ENCODE data around the gene DDI2. TPM values are rescaled to one million over a fixed set of nuclear protein-coding genes. Genes with fewer than 3 reads are reported as not detected.

DDI2 gene
- total RNA-seq, 1 donor from 2014 or later = 26.1 TPM

DNA sequence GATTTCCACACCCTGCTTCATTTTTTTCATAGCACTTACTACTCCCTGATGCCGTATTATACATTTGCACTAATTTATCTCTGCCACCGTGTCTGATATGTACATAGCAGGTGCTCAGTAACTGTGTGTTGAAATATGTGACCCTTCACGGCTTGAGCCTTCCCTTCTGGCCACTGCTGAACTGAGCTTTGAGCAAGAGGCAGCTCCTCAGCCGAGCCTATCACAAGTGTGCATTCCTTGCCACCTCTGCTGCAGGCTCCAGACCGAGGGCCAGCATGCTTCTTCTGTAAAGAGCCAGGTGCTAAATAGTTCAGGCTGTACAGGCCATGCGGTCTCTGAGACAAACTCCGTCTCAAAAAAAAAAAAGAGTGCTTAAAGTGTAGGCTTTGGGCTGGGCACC, 89.5 kb downstream of the DDI2 start:
- Histone ChIP-seq H2AFZ (ENCODE audit: low read depth, low read length) (no peak overlapping the region), H3K9ac (ENCODE audit: low read length) (no peak overlapping the region), H3K9me3 (ENCODE audit: insufficient read depth, low read depth, low read length) (no peaks in the 10 kb centered on the region), H3K4me3 (ENCODE audit: insufficient read depth, low read depth, low read length) (no peak overlapping the region), H3K4me2 (ENCODE audit: low read length) (no peak overlapping the region), H4K20me1 (ENCODE audit: insufficient read depth, low read length) (peaks cover 60% of the 10 kb centered on the region), H3K79me2 (ENCODE audit: insufficient read depth, low read length) (peaks cover 65% of the 10 kb centered on the region), H3K4me1 (ENCODE audit: insufficient read depth, low read length) (peaks cover 20% of the 10 kb centered on the region), H3K27me3 (ENCODE audit: insufficient read depth, low read length) (no peaks in the 10 kb centered on the region), H3K36me3 (ENCODE audit: insufficient read depth, low read length) (peaks cover 2% of the 10 kb centered on the region), H3K27ac (ENCODE audit: low read depth, low read length) (no peak overlapping the region)
- no peak for FAIRE-seq
- Mint-ChIP-seq H3K4me1 (ENCODE audit: low read depth, unreplicated experiment) (peaks cover 21% of the 10 kb centered on the region), H3K4me3 (ENCODE audit: unreplicated experiment) (no peak overlapping the region), H3K9me3 (ENCODE audit: unreplicated experiment) (no peaks in the 10 kb centered on the region), H3K27me3 (ENCODE audit: low read depth, unreplicated experiment) (no peaks in the 10 kb centered on the region), H3K27ac (ENCODE audit: unreplicated experiment) (no peak overlapping the region), H3K36me3 (ENCODE audit: low read depth, unreplicated experiment) (peaks cover 4% of the 10 kb centered on the region)
- TF ChIP-seq, protein P1, sequence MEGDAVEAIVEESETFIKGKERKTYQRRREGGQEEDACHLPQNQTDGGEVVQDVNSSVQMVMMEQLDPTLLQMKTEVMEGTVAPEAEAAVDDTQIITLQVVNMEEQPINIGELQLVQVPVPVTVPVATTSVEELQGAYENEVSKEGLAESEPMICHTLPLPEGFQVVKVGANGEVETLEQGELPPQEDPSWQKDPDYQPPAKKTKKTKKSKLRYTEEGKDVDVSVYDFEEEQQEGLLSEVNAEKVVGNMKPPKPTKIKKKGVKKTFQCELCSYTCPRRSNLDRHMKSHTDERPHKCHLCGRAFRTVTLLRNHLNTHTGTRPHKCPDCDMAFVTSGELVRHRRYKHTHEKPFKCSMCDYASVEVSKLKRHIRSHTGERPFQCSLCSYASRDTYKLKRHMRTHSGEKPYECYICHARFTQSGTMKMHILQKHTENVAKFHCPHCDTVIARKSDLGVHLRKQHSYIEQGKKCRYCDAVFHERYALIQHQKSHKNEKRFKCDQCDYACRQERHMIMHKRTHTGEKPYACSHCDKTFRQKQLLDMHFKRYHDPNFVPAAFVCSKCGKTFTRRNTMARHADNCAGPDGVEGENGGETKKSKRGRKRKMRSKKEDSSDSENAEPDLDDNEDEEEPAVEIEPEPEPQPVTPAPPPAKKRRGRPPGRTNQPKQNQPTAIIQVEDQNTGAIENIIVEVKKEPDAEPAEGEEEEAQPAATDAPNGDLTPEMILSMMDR (IDR thresholded peaks at IDR 0.05; ENCODE audit: insufficient read depth, low read depth, low read length) = no peak
- no peak for TF ChIP-seq EZH2 (IDR thresholded peaks at IDR 0.05; ENCODE audit: insufficient read depth, low read length)
- no peak for DNase-seq (ENCODE audit: low read depth)

DNA sequence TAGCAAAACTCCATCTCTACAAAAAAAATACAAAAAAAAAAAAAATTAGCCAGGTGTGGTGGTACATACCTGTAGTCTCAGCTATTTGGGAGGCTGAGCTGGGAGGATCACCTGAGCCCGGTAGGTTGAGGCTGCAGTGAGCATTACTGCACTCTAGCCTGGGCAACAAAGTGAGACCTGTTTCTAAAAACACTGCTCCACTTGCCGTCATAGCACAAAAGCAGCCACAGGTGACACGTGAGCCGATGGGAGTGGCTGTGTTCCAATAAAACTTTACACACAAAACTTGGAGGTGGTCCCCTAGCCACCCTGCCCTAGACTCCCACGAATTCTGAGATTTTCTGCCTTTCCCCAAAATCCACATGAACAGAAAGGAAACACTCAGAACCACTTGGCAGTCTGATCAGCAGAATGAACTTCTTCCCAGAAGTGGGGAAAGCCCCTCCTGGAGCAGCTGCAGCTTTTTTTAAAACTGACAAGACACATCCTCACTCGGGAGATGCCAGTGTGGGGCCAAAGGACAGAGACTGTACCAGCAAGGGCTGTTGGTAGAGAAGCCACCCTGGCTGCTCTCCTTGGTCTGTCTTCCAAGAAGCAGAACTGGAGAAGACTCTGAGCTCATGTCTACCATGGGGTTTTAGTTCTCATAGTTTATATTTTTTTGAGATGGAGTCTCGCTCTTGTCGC, 90.1 kb downstream of the DDI2 start:
- no peaks in the 10 kb centered on the region for H3K27me3 ChIP-seq (ENCODE audit: insufficient read depth, low read length)
- H3K4me3 ChIP-seq (ENCODE audit: insufficient read depth, low read depth, low read length) = no peak overlapping the region
- H3K27me3 Mint-ChIP-seq (ENCODE audit: low read depth, unreplicated experiment) = no peaks in the 10 kb centered on the region
- H3K4me1 ChIP-seq (ENCODE audit: insufficient read depth, low read length) = peaks cover 20% of the 10 kb centered on the region
- no peak overlapping the region for H3K9ac ChIP-seq (ENCODE audit: low read length)
- H4K20me1 ChIP-seq (ENCODE audit: insufficient read depth, low read length) = peaks cover 60% of the 10 kb centered on the region
- H3K36me3 Mint-ChIP-seq (ENCODE audit: low read depth, unreplicated experiment) = peaks cover 4% of the 10 kb centered on the region
- no peak overlapping the region for H3K27ac ChIP-seq (ENCODE audit: low read depth, low read length)
- H3K9me3 ChIP-seq (ENCODE audit: insufficient read depth, low read depth, low read length) = no peaks in the 10 kb centered on the region
- peaks cover 64% of the 10 kb centered on the region for H3K79me2 ChIP-seq (ENCODE audit: insufficient read depth, low read length)
- H3K4me3 Mint-ChIP-seq (ENCODE audit: unreplicated experiment) = no peak overlapping the region
- H2AFZ ChIP-seq (ENCODE audit: low read depth, low read length) = no peak overlapping the region
- FAIRE-seq (no peak), DNase-seq (ENCODE audit: low read depth) (no peak)
- no peak overlapping the region for H3K27ac Mint-ChIP-seq (ENCODE audit: unreplicated experiment)
- H3K4me1 Mint-ChIP-seq (ENCODE audit: low read depth, unreplicated experiment) = peaks cover 21% of the 10 kb centered on the region
- peaks cover 2% of the 10 kb centered on the region for H3K36me3 ChIP-seq (ENCODE audit: insufficient read depth, low read length)
- H3K9me3 Mint-ChIP-seq (ENCODE audit: unreplicated experiment) = no peaks in the 10 kb centered on the region
- H3K4me2 ChIP-seq (ENCODE audit: low read length) = no peak overlapping the region
- TF ChIP-seq, protein P1 (IDR thresholded peaks at IDR 0.05; ENCODE audit: insufficient read depth, low read depth, low read length) = no peak
- TF ChIP-seq EZH2 (IDR thresholded peaks at IDR 0.05; ENCODE audit: insufficient read depth, low read length) = no peak

DNA sequence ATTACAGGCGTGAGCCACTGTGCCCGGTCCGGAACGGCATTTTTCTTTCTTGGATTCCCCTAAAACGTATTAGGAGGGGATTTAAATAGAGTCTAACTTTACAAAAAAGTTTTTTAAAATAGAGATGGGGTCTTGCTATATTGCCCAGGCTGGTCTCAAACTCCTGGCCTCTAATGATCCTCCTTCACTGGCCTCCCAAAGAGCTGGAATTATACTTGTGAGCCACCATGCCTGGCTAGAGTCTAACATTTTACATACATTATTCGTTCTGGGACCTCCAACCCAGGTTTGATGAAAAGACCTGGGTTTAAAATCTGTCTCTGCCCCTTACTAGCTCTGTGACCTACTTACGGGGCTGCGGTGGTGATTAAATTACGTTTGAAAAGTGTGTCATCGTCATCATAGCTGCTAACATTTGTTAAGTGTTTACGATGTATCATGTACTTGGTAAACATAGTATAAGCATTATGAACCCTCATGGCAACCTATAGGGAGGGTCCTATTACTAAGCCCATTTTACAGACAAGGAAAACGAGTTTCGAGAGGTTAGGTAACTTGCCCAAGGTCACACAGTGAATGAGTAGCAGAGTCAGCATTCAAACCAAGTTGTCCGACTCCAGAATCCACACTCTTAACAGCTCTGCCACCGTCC, 91.4 kb downstream of the DDI2 start:
- Histone ChIP-seq H4K20me1 (ENCODE audit: insufficient read depth, low read length) (peaks cover 58% of the 10 kb centered on the region), H3K79me2 (ENCODE audit: insufficient read depth, low read length) (peaks cover 68% of the 10 kb centered on the region), H3K9me3 (ENCODE audit: insufficient read depth, low read depth, low read length) (no peaks in the 10 kb centered on the region), H3K4me3 (ENCODE audit: insufficient read depth, low read depth, low read length) (no peak overlapping the region), H3K4me1 (ENCODE audit: insufficient read depth, low read length) (peaks cover 10% of the 10 kb centered on the region), H3K4me2 (ENCODE audit: low read length) (no peak overlapping the region), H3K27ac (ENCODE audit: low read depth, low read length) (no peak overlapping the region), H3K27me3 (ENCODE audit: insufficient read depth, low read length) (no peaks in the 10 kb centered on the region), H2AFZ (ENCODE audit: low read depth, low read length) (no peak overlapping the region), H3K9ac (ENCODE audit: low read length) (no peak overlapping the region), H3K36me3 (ENCODE audit: insufficient read depth, low read length) (peaks cover 2% of the 10 kb centered on the region)
- no peaks in the 10 kb centered on the region for H3K27me3 Mint-ChIP-seq (ENCODE audit: low read depth, unreplicated experiment)
- no peak overlapping the region for H3K4me3 Mint-ChIP-seq (ENCODE audit: unreplicated experiment)
- no peak overlapping the region for H3K27ac Mint-ChIP-seq (ENCODE audit: unreplicated experiment)
- H3K9me3 Mint-ChIP-seq (ENCODE audit: unreplicated experiment) = no peaks in the 10 kb centered on the region
- peaks cover 14% of the 10 kb centered on the region for H3K4me1 Mint-ChIP-seq (ENCODE audit: low read depth, unreplicated experiment)
- DNase-seq (ENCODE audit: low read depth) (no peak), FAIRE-seq (no peak)
- no peak for TF ChIP-seq EZH2 (IDR thresholded peaks at IDR 0.05; ENCODE audit: insufficient read depth, low read length)
- TF ChIP-seq, protein P1 (IDR thresholded peaks at IDR 0.05; ENCODE audit: insufficient read depth, low read depth, low read length) = no peak
- peaks cover 4% of the 10 kb centered on the region for H3K36me3 Mint-ChIP-seq (ENCODE audit: low read depth, unreplicated experiment)
